Fibroblast of pulmonary artery (primary cell): ENCODE measurements around the gene PIPOX.

Experiments
- DNase-seq: peaks from one replicate; pipeline ENCODE4 v3.0.0-alpha.2; 2010; ENCODE audit warnings: low read depth
- H3K4me3 ChIP-seq: replicated peaks from 2 replicates; pipeline ENCODE4 v1.5.1; 2011; ENCODE audit warnings: low read depth, mild to moderate bottlenecking, control low read depth, low read length, moderate library complexity
- TF ChIP-seq, protein P1 (sequence below): IDR thresholded peaks from 2 replicates; pipeline ENCODE4 v1.5.1; 2011; ENCODE audit warnings: mild to moderate bottlenecking, control low read depth, low read length, inconsistent platforms; ENCODE audit errors: missing control alignments

PIPOX gene

DNA sequence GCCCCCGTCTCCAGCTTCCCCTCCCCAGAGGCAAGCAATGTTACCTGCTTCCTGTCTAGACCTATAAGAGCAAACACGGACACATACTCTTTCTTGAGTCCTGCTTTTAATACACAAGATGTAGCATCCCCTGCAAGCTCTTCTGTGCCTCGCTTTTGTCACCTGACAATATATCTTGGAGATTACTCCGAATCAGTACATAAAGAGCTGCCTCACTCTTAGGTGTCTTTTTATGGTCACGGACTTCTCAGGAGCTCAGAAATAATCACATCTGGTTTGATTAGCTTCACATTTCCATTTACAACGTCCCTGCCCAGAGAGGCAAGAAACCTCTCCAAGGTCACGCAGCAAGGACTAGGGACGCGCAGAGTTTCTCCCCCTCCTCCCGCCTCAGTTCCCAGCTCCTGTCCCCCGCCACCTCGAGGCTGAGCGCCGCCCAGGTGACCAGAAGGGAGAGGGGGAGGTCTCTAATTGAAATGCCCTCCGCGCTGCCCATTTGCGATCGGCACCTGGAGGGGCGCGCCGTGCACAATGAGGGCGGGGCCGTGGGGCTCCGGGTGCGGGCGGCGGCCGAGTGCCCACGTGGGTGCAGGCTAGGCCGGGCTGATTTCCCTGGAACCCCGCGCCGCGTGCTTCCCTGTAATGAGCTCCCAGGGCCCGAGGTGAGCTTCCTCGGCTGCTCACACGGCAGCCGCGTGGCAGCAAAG, 23.3 kb upstream of the PIPOX start:
- TF ChIP-seq, protein P1, sequence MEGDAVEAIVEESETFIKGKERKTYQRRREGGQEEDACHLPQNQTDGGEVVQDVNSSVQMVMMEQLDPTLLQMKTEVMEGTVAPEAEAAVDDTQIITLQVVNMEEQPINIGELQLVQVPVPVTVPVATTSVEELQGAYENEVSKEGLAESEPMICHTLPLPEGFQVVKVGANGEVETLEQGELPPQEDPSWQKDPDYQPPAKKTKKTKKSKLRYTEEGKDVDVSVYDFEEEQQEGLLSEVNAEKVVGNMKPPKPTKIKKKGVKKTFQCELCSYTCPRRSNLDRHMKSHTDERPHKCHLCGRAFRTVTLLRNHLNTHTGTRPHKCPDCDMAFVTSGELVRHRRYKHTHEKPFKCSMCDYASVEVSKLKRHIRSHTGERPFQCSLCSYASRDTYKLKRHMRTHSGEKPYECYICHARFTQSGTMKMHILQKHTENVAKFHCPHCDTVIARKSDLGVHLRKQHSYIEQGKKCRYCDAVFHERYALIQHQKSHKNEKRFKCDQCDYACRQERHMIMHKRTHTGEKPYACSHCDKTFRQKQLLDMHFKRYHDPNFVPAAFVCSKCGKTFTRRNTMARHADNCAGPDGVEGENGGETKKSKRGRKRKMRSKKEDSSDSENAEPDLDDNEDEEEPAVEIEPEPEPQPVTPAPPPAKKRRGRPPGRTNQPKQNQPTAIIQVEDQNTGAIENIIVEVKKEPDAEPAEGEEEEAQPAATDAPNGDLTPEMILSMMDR, result no peak
- DNase-seq, result no peak
- H3K4me3 ChIP-seq, result no peak overlapping the region

DNA sequence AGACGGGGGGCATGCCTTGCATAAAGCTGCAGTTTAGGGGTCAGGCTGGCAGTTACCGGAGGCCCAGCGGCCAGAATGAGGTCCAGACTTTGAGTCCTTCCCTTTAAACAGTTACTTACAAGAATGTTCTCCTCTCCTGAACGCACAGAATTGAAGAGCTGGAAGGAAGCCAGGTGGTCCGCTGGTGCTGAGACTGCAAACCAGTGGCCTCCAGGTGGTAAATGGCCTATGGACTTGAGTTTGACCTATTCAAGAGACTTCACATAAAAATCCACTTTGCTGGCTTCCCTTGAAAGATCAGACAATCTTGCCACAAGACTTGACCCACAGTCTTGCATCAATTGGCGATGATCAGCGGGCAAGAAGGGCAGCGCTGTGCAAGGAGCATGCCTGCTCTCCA, 22.4 kb upstream of the PIPOX start:
- TF ChIP-seq, protein P1, result no peak
- no peak for DNase-seq
- H3K4me3 ChIP-seq, result no peak overlapping the region

DNA sequence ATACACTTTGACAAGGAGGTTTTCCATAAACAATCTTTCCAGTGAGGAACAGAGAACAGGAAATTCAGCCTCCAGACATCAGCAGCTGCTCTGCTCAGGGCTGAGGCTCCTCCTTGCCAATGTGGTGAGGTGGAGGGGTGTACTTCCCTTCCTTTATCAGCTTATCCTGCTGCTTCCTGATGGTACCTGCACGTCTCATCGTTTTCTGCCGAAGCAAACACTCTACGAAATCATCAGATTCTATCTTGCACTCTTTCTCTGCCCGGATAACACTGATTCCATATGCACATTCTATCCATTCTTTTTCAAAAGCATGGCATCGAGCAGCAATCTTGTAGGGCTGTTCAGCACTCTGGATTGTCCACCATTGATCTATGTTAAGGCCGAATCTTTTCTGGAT, 21.7 kb upstream of the PIPOX start:
- TF ChIP-seq, protein P1, result no peak
- no peak overlapping the region for H3K4me3 ChIP-seq

GRCh38 chr17:29022074-29022473, 20.9 kb upstream of the PIPOX start:
- H3K4me3 ChIP-seq, result no peak overlapping the region
- TF ChIP-seq, protein P1, result no peak
- DNase-seq, result no peak

More for the DNA sequence above, 21.7 kb upstream of the PIPOX start:
- DNase-seq, result no peak

- TF ChIP-seq, protein P1, result no peak
- H3K4me3 ChIP-seq, result no peak overlapping the region
- no peak for DNase-seq
Measured at GRCh38 chr17:29024316-29024952, 18.5 kb upstream of the PIPOX start.

GRCh38 chr17:29031488-29031887, 11.5 kb upstream of the PIPOX start:
- DNase-seq, result no peak
- TF ChIP-seq, protein P1, result no peak

More at GRCh38 chr17:29031488-29031887, 11.5 kb upstream of the PIPOX start:
- no peak overlapping the region for H3K4me3 ChIP-seq
